ENCODE data around the gene ZBTB17.

DNA sequence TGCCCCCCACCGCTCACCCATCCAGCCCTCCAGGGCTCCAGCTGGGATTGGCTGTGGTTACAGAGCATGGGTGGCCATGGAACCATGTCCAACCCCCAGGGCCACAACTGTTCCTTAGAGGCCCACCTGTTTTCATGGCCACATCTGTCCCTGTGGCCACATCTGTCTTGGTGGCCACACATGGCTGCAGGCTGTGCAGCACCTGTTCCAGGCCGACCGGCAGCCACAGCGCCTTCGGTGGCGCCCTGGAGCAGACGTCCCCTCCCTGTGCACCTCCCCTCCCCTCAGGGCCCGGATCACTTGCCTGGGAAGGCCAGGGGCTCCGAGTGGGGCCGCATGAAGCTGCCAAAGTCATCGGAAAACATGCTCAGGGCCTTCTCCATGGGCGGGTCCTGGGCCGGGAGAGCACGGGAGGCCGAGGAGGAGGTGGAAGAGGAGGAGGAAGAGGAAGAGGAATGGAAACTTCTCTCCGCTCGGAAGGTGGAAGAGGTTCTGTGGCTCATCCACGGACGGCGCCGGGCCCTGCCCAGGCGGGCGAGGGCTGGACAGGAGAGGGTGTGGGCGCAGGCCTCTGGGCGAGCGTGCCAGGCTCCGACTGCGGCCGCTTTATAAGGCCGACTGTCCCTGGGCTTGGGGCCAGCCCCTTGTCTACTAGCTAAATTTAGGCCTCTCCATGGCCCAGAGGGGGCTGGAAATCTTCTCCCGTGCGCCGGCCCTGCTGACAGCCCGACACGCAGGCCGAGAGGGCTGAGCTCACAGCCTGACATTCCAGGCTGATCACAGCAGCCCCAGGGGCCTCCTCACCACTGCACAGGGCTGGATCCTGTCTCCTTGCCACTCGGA lies 41.8 kb upstream of the ZBTB17 start, which contains the start of gene HSPB7:
- TF ChIP-seq, protein P1, sequence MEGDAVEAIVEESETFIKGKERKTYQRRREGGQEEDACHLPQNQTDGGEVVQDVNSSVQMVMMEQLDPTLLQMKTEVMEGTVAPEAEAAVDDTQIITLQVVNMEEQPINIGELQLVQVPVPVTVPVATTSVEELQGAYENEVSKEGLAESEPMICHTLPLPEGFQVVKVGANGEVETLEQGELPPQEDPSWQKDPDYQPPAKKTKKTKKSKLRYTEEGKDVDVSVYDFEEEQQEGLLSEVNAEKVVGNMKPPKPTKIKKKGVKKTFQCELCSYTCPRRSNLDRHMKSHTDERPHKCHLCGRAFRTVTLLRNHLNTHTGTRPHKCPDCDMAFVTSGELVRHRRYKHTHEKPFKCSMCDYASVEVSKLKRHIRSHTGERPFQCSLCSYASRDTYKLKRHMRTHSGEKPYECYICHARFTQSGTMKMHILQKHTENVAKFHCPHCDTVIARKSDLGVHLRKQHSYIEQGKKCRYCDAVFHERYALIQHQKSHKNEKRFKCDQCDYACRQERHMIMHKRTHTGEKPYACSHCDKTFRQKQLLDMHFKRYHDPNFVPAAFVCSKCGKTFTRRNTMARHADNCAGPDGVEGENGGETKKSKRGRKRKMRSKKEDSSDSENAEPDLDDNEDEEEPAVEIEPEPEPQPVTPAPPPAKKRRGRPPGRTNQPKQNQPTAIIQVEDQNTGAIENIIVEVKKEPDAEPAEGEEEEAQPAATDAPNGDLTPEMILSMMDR (conservative IDR thresholded peaks at IDR 0.05): no peak
- TF ChIP-seq ZFX (IDR thresholded peaks at IDR 0.05): no peak

Measured in C4-2B (cell line).